Activated CD8-positive, alpha-beta memory T cell treated with anti-CD3 and anti-CD28 coated beads, Interleukin-2, amount 50 U/mL, for 24 hours (primary cell): ENCODE data around the gene PEX26.
"Not testable (repeated sequence)": the region's sequence is repeated elsewhere in the genome, so short reads cannot be mapped to it uniquely, and the experiment has no call there.

Experiments used
- DNase-seq: peaks from one replicate; pipeline ENCODE4 v3.0.0-alpha.2; 2020; ENCODE audit errors: extremely low read depth

The PEX26 gene

DNA sequence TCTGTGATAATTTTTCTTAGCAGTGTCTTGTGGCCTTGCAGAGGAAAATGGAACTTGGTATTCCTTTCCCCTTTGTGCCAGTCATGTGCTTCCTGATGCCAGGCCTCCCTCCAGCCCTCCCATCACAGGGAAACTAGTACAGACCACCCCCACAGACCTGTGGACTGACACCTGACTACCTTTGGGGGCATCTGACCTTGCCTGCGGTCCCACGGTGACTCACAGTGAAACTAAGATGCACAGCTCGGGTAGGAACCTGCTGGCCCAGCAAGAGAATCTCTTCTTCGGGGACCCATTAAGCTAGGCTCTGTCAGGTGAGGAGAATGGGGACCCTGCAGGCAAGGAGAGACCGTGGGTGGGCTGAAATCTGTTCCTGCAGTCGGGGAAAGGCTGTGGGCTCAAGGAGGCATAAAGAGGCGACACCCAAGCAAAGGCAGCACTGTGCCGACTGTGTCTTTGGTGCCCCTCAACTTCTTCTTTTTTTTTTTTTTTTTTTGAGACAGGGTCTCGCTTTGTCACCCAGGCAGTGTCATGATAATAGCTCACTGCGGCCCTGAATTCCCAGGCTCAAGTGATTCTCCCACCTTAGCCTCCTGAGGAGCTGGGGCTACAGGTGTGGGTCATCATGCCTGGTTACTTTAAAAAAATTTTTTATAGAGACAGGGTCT is 20.8 kb upstream of the PEX26 start:
- DNase-seq: no peak

DNA sequence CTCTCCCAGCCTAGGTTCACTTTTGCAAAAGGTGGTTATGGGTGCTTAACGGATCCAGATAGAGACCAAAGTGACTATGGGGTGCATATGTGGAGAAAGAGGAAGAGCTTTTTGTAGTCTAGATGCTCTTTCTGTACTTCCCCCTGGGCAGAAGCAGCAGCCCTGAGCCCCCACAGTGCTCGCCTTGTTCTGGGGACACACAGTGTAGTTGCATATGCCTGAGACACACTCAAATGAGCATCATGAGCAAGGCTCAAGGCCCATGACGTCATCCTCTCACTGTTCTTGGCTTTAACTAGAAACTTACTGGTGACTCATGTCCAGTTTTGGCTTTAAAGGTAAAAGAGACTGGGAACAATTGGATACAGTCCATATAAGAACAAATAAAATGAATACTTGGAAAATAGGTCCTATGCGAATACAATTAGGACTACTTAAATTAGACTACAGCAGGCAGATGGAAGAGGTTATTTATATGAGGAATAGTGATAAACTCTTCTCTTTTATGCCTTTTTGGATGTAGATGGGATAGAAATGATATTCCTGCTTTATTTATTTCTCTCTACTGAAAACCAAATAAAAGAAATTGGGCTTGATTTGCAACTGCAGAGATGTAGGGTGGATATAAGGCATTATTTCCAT is 20.1 kb upstream of the PEX26 start:
- DNase-seq: no peak

DNA sequence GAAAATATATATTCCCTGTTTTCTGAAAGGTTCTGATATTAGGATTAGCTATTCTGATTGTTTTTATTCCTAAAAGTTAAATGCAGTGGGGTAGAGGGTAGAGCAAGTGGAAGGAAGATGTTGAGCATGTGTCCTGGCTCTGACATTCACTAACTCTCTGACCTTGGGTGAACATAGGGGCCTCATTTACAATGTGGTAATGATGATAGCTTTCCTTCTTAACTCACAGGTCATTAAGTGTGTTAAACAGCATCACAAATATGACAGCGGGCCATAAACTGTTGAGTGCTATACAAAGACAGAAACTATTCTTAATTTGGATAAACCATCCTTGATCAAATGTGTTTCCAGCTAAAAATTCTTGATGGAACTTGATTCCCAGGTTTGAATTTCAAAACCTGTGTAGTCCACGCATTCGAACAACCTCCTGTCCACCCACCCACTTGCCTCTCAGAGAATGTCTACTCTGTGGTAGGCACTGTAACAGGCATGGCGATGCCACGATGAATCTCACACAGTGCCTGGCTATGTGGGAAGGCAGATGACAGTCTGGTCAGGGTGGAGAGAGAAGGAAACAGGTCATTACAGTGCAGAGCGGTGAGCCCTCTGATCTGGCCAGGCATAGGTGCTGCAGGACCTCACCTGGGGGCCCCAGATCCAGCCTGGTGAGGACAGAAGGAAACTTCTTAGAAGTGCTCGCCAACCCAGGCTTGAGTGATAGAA is 19.3 kb upstream of the PEX26 start:
- DNase-seq: no peak

DNA sequence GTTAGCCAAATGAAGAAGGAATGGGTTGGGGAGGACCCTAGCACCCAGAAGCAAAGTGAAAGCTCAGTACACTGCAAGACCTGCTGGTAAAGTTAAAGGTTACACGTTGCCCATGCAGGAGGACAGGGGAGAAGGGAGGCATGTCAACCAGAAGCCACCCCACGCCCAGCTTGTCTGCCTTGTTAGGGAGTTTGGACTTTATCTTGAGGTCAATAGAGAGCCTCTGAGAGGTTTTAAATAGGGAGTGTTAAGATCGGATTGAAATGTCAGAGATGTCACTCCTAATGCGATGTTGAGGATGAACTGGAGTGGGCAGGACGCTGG is 18.7 kb upstream of the PEX26 start:
- no peak for DNase-seq

DNA sequence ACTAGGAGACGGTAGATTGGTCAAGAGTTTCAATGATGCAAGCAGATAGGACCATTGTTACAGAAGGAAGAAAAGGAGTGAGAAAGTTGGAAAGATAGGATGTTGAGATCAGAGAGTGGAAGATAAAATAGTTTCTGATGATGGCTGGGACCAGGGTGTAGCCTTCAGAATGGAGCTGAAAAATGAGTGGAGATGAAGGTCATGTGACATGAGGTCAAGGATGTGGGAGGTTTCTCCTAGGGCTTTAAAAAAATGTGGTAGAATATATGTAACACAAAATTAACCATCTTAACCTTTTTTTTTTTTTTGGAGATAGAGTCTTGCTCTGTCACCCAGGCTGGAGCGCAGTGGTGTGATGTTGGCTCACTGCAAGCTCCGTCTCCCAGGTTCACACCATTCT is 18.3 kb upstream of the PEX26 start:
- DNase-seq: no peak

DNA sequence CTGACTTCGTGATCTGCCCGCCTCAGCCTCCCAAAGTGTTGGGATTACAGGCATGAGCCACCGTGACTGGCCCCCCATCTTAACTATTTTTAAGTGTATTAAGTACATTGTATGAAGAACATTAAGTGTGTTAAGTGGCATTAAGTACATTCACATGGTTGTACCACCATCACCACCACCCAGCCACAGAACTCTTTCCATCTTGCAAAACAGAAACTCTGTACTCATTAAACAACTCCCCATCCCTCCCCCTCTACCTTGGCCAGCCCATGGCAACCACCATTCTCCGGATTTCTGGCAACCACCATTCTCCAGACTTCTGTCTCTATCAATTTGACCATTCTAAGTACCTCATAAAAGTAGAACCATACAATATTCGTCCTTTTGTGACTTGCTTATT is 17.8 kb upstream of the PEX26 start:
- no peak for DNase-seq

DNA sequence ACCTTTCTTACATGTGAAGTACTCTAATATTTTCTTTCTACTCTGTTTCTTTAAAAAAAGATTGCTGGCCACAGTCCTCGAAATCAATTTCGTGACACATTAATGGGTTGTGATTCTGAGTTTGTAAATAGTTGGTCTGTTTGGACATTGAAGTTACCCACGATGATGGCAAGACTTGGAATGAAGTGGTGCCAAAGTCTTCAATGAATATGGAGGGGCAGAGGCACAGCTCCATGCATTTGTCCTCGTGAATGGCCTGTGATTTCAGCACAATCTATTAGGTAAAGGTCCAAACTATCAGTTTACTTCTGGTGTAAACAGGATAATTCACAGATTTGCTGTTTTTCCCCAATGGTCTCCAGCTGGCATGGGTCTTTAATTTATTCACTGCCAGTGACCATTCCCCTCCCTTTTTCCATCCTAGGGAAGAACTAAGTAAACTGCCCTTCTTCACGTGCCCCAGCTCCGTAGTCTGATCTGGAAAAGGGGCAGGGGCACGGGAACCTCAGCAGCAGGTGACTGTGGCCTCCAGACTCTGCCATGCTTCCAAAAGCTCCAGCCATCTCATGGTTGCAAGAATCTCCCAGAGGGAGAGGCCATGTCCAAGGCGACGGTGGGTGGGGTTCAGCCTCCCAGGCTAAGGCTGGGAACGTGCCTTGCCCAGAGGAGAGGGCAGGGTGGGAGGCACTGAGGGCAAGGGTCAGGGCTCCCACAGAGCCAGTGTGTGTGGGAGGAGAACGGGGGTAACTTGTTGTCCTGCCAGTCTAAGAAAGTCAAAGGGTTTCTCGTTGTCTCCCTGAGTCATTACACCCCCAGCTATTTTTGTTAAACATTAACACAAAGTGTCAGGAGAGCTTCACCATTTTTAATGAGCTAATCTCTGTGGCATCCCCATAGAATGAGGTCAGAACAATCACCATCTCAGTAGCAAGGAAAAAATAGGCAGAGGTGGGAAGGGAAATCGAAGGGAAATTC is 16.9 kb upstream of the PEX26 start:
- no peak for DNase-seq

DNA sequence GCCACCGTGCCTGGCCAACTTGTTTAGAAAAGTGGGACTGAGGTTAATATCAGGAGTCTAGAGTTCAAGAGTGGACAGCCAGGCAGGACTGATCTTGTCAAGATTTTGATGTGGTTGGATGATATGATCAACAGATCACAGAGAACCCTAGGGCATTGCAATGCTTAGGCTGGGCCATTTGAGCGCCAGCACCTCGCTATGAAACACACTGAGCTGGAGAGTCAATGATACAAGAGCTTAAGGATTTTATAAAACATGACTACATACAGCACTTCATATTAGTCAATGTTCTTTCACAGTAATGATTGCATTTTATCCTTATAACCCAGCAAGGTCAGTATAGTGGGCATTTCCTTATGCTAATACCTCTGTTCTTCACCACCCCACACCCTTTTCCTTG is 15.4 kb upstream of the PEX26 start:
- DNase-seq: no peak

DNA sequence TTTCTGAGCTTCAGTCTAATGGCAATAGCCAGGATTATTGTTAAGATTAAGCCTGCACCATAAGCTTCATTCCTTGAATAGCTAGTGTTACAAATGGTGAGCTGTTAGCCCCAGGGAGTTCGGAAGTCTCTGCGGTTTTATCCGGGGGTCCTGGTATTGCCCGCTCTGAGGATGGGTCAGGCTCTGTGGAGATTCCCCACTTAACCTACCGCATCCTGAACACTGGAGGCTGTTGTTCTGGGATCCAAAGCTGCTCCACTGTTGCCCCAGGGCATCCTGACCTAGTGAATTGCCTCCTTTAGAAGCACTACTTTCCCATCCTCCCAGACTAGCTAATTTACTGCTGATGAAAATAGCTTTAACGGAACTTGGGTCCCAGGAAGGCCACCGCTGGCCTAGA is 14.5 kb upstream of the PEX26 start:
- DNase-seq: no peak

DNA sequence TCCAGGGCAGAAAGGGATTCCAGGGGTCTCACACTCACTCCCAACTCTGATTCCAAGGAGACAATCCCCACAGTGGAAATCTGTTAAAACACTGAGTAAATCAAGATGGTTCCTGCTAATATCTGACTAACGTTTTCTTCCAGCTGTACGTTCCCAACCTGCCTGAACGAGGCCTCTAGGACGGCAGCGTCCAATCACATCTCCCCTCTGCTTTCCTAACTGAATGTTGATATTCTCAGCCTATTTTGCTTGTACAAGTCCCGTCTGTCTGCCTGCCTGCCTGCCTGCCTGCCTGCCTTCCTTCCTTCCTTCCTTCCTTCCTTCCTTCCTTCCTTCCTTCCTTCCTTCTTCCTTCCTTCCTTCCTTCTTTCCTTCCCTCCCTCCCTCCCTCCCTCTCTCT is 14.1 kb upstream of the PEX26 start:
- not testable (repeated sequence) for DNase-seq

DNA sequence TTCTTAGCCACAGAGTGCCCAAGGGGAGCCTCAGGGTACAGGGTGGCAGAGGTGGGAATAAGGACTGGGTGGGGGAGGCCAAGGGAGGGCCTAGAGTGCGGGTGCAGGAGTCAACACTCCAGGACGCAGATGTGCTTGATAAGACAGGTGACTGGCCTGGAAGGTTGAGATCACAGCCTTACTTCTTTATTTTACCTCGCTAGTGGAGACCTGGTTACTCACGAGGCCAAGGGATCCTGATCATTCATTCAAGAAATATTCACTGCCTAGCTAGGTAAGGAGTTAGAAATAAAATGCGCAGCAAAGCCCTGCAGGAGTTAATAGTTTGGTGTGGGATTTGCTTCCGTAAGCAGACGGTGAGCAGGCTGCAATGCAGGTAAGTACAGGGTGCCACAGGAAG is 13.2 kb upstream of the PEX26 start:
- no peak for DNase-seq

DNA sequence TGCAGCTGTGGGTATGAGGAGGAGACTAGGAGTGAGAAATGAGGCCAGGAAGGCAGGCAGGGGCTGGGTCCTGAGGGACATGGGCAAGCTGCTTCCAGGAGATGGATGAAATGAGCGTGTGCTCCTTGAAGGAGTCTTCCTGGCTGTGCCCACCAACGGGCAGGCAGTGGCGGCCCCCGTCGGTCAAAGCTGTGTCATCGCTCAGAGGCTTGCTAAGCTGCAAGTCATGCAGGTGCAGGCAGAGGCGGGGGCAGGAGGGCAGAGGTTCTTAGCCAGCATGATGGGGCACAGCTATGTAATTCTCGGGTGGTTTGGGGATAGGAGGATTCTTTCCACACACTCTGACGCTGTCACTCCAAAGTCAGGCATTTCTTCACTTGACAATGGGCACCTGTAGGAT is 12.5 kb upstream of the PEX26 start:
- no peak for DNase-seq

DNA sequence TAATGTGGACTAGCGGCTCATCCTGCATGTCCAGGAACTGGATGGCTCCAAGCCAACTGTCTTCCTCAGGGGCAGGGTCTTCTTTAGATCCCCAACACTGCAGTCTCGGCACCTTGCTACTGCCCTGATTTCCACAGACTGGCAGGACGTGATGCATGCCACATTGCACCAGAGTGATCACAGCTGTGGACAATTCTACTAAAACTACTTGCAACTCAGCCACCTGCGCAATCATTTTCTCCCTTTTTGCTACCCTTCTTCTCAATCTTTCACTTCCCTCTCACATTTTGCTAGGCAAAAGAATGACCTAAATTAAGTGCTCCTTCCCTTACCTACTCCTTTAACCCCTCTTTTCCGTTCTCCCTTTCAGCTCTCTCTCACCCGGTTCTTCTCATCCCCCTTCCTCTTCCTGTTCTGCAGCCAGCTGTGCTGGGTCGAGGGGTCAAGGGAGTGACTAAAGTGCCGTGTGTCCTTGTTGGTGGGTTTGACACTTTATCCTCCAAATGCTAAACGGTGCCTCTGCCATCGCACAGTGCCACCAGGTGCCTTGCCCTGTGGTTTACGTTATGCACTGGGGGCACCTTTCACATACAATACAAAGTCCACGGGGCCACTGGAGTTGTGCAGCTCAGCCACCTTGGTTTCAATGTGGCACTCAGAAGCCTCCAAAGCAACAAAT is 11.5 kb upstream of the PEX26 start:
- no peak for DNase-seq

DNA sequence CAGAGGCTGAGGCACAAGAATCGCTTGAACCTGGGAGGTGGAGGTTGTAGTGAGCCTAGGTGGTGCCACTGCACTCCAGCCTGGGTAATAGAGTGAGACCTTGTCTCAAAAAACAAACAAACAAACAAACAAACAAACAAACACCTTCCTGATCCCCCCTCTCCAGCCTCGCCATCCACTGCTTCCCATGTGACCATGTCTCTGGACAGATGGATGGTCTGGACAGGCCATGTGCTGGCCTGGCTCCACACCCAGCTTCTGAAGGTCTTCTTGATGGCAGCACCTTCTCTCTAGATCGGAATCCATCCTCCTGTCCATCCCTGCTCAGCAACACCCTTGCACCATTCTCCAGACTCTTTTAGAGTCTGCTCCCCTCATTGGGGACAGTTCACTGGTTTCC is 10.7 kb upstream of the PEX26 start:
- DNase-seq: no peak

DNA sequence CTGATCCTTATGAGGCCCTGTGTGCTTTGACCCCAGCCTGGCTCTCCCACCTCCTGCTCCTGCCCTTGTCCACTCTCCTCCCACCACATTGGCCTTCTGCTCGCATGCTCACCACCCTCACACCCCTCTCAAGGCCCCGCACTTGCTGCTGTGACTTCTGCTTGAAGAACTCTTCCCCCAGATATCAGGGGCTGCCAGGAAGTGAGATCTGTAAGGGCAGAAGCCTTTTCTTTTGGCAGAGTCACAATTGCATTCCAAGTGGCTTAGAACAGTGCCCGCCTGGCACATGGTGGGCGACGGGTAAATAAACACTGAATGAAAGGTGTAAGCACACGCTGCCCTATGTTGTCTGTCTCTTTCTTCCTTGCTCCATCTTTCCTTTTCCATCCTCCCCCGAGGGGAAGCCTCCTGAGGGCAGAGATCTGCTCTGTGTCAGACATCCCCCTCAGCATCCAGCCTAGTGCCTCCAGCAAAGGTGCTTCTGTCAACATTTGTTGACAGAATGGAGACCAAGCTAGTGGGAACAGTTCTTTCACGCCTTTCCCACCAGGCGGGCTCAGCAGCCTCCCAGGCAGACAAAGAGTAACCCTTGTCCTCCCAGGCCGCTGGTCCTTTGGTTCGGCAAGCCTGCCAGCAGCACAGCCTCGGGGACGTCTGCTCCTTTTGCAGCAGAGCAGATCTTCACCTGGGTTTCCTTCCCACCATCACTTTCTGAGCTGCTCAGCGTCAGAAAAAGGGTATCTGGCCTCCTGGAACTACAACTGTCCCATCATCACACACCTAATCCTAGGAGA is 10.0 kb upstream of the PEX26 start:
- DNase-seq: no peak

DNA sequence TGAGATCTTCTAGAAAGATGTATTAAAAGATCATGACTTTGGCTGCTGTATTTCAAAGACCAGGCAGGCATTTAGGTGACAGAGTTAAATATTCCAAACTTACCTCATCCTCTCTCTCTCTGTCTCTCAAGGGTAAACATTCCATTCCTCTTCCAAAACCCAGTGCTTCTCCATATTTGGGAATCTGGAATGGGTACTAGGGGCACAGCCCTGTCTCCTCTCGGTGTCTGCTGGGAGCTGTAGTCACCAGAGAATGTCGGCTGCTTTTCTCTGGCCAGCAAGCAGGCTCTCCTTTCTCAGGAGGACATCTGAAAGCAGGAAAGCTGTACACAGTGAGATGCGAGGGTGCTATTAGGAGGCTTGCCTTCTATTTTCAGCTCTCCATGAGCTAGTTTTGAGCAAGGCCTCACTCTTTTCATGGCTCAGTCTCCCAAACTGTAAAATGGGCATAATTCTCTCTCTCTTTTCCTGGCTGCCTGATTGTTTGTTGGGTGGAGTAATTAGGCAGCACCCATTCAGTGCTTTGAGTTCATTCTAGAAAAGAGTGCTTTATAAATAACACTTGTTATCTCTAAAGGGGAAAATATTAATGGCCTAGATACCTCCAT is 9.3 kb upstream of the PEX26 start:
- no peak for DNase-seq

DNA sequence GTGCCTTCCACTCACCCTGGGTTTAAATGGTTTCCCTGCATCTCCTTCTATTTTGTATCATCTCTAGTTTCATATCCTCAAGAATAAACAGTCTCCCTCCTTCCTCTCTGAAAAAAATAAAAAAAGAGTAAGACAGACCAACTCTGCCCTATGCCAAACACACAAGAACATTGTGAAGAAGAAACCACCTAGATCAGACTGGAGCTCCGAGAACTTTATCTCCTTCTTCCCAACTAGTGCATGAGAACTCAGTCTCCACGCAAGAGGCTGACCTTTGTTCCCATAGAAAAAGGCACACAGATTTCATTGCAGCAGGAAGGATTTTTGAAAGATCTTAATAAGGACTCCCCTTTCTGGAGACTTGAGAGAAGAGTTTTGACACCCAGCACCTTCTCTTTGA is 8.7 kb upstream of the PEX26 start:
- no peak for DNase-seq

DNA sequence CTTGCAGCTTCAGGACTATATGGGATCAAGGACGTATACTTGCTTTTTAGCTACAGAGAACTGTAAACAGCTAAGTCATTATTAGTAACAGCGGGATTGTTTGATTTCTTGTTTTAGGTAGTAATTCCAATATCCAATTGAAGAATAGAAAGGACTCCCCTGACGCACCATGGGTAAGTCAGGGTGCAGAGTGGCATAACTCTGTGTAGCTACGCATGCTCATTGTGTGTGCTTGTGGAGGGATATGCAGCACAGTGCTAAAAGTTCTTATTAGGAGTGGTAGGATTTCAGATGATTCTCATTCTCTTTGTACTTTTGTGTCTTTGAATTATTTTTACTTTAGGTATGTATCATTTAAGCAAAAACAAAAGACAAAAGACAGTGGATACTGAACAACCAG is 7.7 kb upstream of the PEX26 start:
- DNase-seq: no peak

DNA sequence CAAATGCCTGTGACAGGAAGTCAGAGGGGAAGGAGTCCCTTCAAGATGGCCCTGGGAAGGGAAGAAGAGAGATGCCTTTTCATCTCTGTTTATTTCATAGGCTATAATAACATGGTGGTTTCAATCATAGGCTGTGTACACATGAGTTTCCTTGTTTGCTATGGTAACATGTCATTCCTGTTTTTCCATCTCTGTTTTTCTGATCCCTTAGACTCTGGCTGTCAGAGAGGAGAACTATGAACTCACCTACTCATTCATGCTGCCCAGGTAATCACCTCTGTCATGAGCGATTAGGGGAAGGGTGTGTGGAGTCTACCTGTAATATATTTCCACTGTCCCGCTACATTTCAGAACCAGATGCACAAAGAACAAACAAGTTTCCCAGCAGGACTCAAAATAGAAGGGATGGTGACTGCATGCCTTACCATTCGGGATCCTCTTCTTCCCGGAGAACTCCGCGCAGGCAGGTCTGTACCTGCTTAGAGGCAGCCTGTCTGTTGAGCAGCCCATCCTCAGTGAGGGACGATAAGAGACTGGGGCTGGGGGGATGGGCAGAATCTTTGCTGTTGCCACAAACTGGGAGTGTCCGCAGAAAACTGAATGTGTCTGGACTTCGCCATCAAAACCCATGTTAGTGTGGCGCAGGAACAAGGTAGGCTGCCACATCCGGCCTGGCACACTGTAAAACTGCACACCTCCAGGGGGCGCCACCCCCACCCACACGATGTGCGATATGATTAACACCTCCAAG is 7.1 kb upstream of the PEX26 start:
- DNase-seq: no peak
